ENCODE measurements around the gene CNIH3.

DNA sequence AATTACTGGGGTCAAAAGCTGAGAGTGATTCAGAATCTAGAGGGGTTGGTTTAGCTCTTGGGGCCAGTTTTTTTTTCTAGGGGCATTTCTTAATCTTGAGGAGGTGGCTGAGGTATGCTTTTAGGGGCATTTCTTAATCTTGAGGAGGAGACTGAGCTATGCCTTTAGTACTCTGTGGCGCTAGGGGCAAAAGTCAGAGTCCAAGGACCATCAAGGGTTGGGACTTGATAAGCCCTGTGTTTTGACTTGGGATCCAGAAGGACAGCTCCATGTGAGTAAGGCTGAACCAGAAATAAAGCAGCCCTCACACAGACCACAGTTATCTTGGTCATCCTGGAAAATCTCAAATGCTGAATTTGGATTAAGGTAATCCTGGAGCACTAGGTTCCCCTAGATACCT lies 3.9 kb upstream of the CNIH3 start:
- TF ChIP-seq CTCF (IDR thresholded peaks at IDR 0.05; ENCODE audit: low read depth, low read length), result no peak
- no peak for TF ChIP-seq POLR2A (IDR thresholded peaks at IDR 0.05; ENCODE audit: extremely low read depth, insufficient read length)
- TF ChIP-seq MAX (IDR thresholded peaks at IDR 0.05; ENCODE audit: low read depth, low read length), result no peak
